K562 (cell line): Measurements from ENCODE around the gene SLC8A1. TPM values are rescaled to one million over a fixed set of nuclear protein-coding genes. Genes with fewer than 3 reads are reported as not detected.

ENCODE experiments used
- ATAC-seq: fragments of 200-7000 bp; cut with Tn5 transposase; 3 replicates; pipeline ENCODE4 v1.9.1; 2020; ENCODE audit warnings: moderate library complexity
- BruUV-seq: library from RNA; stranded (reverse); fragments of 400-500 nt; replicated peaks from 2 replicates; lab custom pipeline; 2021; lab: Mats Ljungman, UMichigan
- CTCF ChIA-PET: fragments of 300-600 bp; formaldehyde crosslinking; extraction: SDS; loops from one replicate; lab custom pipeline; 2021; ENCODE audit warnings: low intra/inter-chr PET ratio; lab: Yijun Ruan, JAX
- POLR2A ChIA-PET: fragments of 300-600, 350-650 bp; sonication (Branson Sonifier 250); formaldehyde crosslinking; extraction: SDS; loops from one replicate; lab custom pipeline; 2021; ENCODE audit warnings: antibody characterized with exemption, inconsistent platforms; lab: Yijun Ruan, JAX
- DNase-seq, 4 experiments: peaks; one replicate each; pipeline versions ENCODE4 v3.0.0 to v3.0.0-alpha.2; 2011 to 2018; ENCODE audit warnings: low spot score in 3 of 4, mixed read lengths in 3 of 4; ENCODE audit errors: extremely low read depth in 1 of 4
- FAIRE-seq: peaks from 2 replicates; lab custom pipeline; 2011; peaks lifted over from hg19 to GRCh38; lab: Jason Lieb, UNC
- H2AFZ ChIP-seq: 2 replicates; pipeline ENCODE4 v1.6.0; 2011; ENCODE audit warnings: low read depth, low read length, control low read depth, inconsistent platforms
- H3K27ac ChIP-seq: fragments of 200-600 bp; 3 replicates; pipeline ENCODE4 v1.8.0; 2011; ENCODE audit warnings: low read depth, mild to moderate bottlenecking, control low read depth, inconsistent platforms, low read length, moderate library complexity, mixed read lengths; ENCODE audit errors: extremely low read depth
- H3K27me3 ChIP-seq, 2 experiments: fragments of 300-600 bp in 1 of 2; 2 replicates in 1 of 2; 3 replicates in 1 of 2; pipeline versions ENCODE4 v1.6.0 to v1.8.0; 2011; ENCODE audit warnings: inconsistent platforms in 2 of 2, low read length in 2 of 2, mild to moderate bottlenecking in 1 of 2, mixed read lengths in 1 of 2, moderate library complexity in 1 of 2; ENCODE audit not compliant: control insufficient read depth in 2 of 2, insufficient read depth in 2 of 2
- H3K36me3 ChIP-seq: fragments of 300-600 bp; 3 replicates; pipeline ENCODE4 v1.8.0; 2011; ENCODE audit warnings: mild to moderate bottlenecking, low read length, inconsistent platforms; ENCODE audit not compliant: control insufficient read depth, insufficient read depth
- H3K4me1 ChIP-seq, 2 experiments: fragments of 200-600 bp in 1 of 2; replicated peaks in 1 of 2; 2 replicates in 1 of 2; 3 replicates in 1 of 2; pipeline versions ENCODE4 v1.5.1 to v1.8.0; 2011; ENCODE audit warnings: inconsistent platforms in 2 of 2, low read length in 2 of 2, mild to moderate bottlenecking in 1 of 2, mixed read lengths in 1 of 2, moderate library complexity in 1 of 2; ENCODE audit not compliant: control insufficient read depth in 2 of 2, insufficient read depth in 2 of 2
- H3K4me2 ChIP-seq: 2 replicates; pipeline ENCODE4 v1.6.1; 2011; ENCODE audit warnings: low read length, control low read depth, inconsistent platforms, mixed read lengths; ENCODE audit not compliant: insufficient read depth
- H3K4me3 ChIP-seq: fragments of 200-600 bp; sonication (generic), shearing (Covaris generic); 2 replicates; pipeline ENCODE4 v1.5.1; 2016; ENCODE audit warnings: control low read depth, inconsistent platforms
- H3K79me2 ChIP-seq: fragments of 200-600 bp; 3 replicates; pipeline ENCODE4 v1.8.0; 2011; ENCODE audit warnings: low read length, inconsistent platforms; ENCODE audit not compliant: control insufficient read depth, insufficient read depth
- H3K9ac ChIP-seq, 2 experiments: 2 replicates each; pipeline versions ENCODE4 v1.6.0 to v1.6.1; 2011; ENCODE audit warnings: low read depth in 2 of 2, low read length in 2 of 2, control low read depth in 1 of 2, inconsistent platforms in 1 of 2, mild to moderate bottlenecking in 1 of 2, mixed read lengths in 1 of 2; ENCODE audit not compliant: insufficient read depth in 1 of 2
- H3K9me1 ChIP-seq: one replicate; pipeline ENCODE4 v1.6.0; 2011; ENCODE audit warnings: inconsistent platforms, mild to moderate bottlenecking, low read length, moderate library complexity; ENCODE audit not compliant: control insufficient read depth, insufficient read depth
- H3K9me3 ChIP-seq: replicated peaks from 2 replicates; pipeline ENCODE4 v1.5.1; 2011; ENCODE audit warnings: low read depth, low read length, inconsistent platforms; ENCODE audit not compliant: control insufficient read depth, insufficient read depth
- H4K20me1 ChIP-seq: replicated peaks from 2 replicates; pipeline ENCODE4 v1.6.1; 2011; ENCODE audit warnings: low read length, inconsistent platforms, mixed read lengths; ENCODE audit not compliant: control insufficient read depth, insufficient read depth
- CBX2 ChIP-seq: fragments of 200-600 bp; sonication (generic); IDR thresholded peaks from one replicate; pipeline ENCODE4 v1.6.1; 2012; ENCODE audit warnings: mild to moderate bottlenecking, low read length, inconsistent platforms; ENCODE audit not compliant: insufficient read depth, poor library complexity, severe bottlenecking
- ETV6 ChIP-seq, 3 experiments: fragments of 150-350 bp in 1 of 3; sonication (generic) in 1 of 3; formaldehyde crosslinking in 1 of 3; IDR thresholded peaks; 2 replicates each; pipeline versions ENCODE4 v1.6.1 to v1.8.0; 2014 to 2022; ENCODE audit warnings: borderline replicate concordance in 2 of 3, low read depth in 2 of 3, antibody characterized with exemption in 1 of 3, low read length in 1 of 3, mild to moderate bottlenecking in 1 of 3, missing genetic modification reagents in 1 of 3
- MBD1 ChIP-seq: fragments of 250-450 bp; sonication (Bioruptor Pico); IDR thresholded peaks from 2 replicates; pipeline ENCODE4 v1.8.0; 2022; ENCODE audit warnings: inconsistent platforms
- MIER1 ChIP-seq: fragments of 450-650 bp; IDR thresholded peaks from 2 replicates; pipeline ENCODE4 v1.6.1; 2016; ENCODE audit warnings: antibody characterized with exemption, mild to moderate bottlenecking, low read depth
- PBX2 ChIP-seq, 2 experiments: IDR thresholded peaks in 1 of 2; conservative IDR thresholded peaks in 1 of 2; 2 replicates each; pipeline ENCODE4 v1.6.1; 2016; ENCODE audit warnings: low read depth in 2 of 2, mild to moderate bottlenecking in 1 of 2, missing compliant biosample characterization in 1 of 2, missing genetic modification characterization in 1 of 2, moderate library complexity in 1 of 2
- RFX1 ChIP-seq: fragments of 450-650 bp; IDR thresholded peaks from 2 replicates; pipeline ENCODE4 v1.6.1; 2016; ENCODE audit warnings: mild to moderate bottlenecking, moderate library complexity
- SP2 ChIP-seq: IDR thresholded peaks from 2 replicates; pipeline ENCODE4 v1.6.1; 2011; ENCODE audit warnings: mild to moderate bottlenecking, low read depth, low read length, moderate library complexity; ENCODE audit not compliant: poor library complexity, severe bottlenecking; ENCODE audit errors: extremely low read depth
- TSC22D4 ChIP-seq: fragments of 450-650 bp; IDR thresholded peaks from 2 replicates; pipeline ENCODE4 v1.6.1; 2016; ENCODE audit warnings: missing genetic modification characterization, missing biosample characterization, control low read depth
- ZHX1 ChIP-seq: fragments of 150-350 bp; conservative IDR thresholded peaks from 2 replicates; pipeline ENCODE4 v1.6.1; 2014; ENCODE audit warnings: low read length
- ZNF639 ChIP-seq, 2 experiments: fragments of 200-800 bp in 1 of 2; sonication (Bioruptor generic) in 1 of 2; sonication (generic) in 1 of 2; formaldehyde crosslinking in 1 of 2; IDR thresholded peaks in 1 of 2; conservative IDR thresholded peaks in 1 of 2; 2 replicates each; pipeline versions ENCODE4 v1.5.0 to v1.6.1; 2016 to 2020; ENCODE audit warnings: missing compliant biosample characterization in 1 of 2, missing genetic modification characterization in 1 of 2, missing genetic modification reagents in 1 of 2
- ZNF75A ChIP-seq: fragments of 450-650 bp; formaldehyde crosslinking; IDR thresholded peaks from 2 replicates; pipeline ENCODE4 v1.4.0; 2020; ENCODE audit warnings: mild to moderate bottlenecking
- WGBS: fragments of 100-300 bp; shearing (Covaris generic); methylation state at CpG from one replicate; pipeline ENCODE4 v1.1.6; 2016; ENCODE audit warnings: low coverage, mixed read lengths; ENCODE audit not compliant: insufficient coverage; ENCODE audit errors: missing lambda C conversion rate; 5-methylcytosine and 5-hydroxymethylcytosine counted together
- in situ Hi-C: fragments of 300-500 bp; cut with MboI; formaldehyde crosslinking; loops from 4 replicates; pipeline ENCODE4 v1.15.0; 2018; ENCODE audit warnings: inconsistent platforms, mixed read lengths
- intact Hi-C: fragments of 100-400 bp; cut with micrococcal nuclease; formaldehyde crosslinking; loops from 2 replicates; pipeline ENCODE4 v1.14.2; 2022
- polyA plus RNA-seq, 8 experiments: library from polyadenylated mRNA; depleted of rRNA in 4 of 8; stranded (reverse) in 5 of 8; unstranded in 3 of 8; fragments of >200 nt; fragmentation: Nextera tagmentation in 2 of 8; fragmentation: Illumina TruSeq in 1 of 8; extraction: Ambion mirVana in 2 of 8; extraction: Trizol in 1 of 8; gene quantifications; 2 replicates each; pipeline versions ENCODE4 v1.2.1 to v1.2.3, GENCODE V29; 2011 to 2014; ENCODE audit warnings: inconsistent platforms in 1 of 8, missing spikeins in 1 of 8
- total RNA-seq, 7 experiments: library from RNA; depleted of rRNA in 6 of 7; stranded (reverse); fragments of >200 nt in 6 of 7; fragmentation: Illumina TruSeq in 2 of 7; extraction: Trizol in 2 of 7; gene quantifications; 2 replicates each; pipeline versions ENCODE4 v1.2.1 to v1.2.3, GENCODE V29; 2011 to 2021; ENCODE audit warnings: low replicate concordance in 1 of 7

SLC8A1 gene
- total and polyA plus RNA-seq, 9 of the 15 experiments (the other 6 are each of a cell fraction or from before 2014, with no cell fraction given): not detected

GRCh38 chr2:40352041-40352702, 99.7 kb downstream of the SLC8A1 start:
- H4K20me1 ChIP-seq: no peaks in the 10 kb centered on the region
- no peaks in the 10 kb centered on the region for H3K9me3 ChIP-seq
- intact Hi-C loops (no loop called here), in situ Hi-C loops (no loop called here)
- CTCF ChIA-PET: no interaction called here
- H2AFZ ChIP-seq: no peak overlapping the region
- no peaks in the 10 kb centered on the region for H3K36me3 ChIP-seq
- BruUV-seq: no TSS peak
- no peak for DNase-seq
- no peak for FAIRE-seq
- 0% methylated on average over 4 of the region's 4 CpGs for WGBS
- no peak overlapping the region for H3K4me2 ChIP-seq
- ATAC-seq: no peak
- H3K27ac ChIP-seq: no peak overlapping the region
- H3K4me3 ChIP-seq: no peak overlapping the region
- no peaks in the 10 kb centered on the region for H3K27me3 ChIP-seq
- POLR2A ChIA-PET: no interaction called here
- H3K9ac ChIP-seq: no peak overlapping the region
- H3K79me2 ChIP-seq: no peaks in the 10 kb centered on the region
- H3K9me1 ChIP-seq: no peaks in the 10 kb centered on the region
- no peaks in the 10 kb centered on the region for H3K4me1 ChIP-seq
- TF ChIP-seq RFX1 (no peak), MBD1 (no peak), ZNF639 (CRISPR knock-in tag; conservative IDR thresholded peaks at IDR 0.05 in 1 of 2, IDR thresholded peaks at IDR 0.05 in 1 of 2) (no peak), PBX2 (CRISPR knock-in tag; IDR thresholded peaks at IDR 0.05; ENCODE audit: low read depth) (no peak), PBX2 (tag; conservative IDR thresholded peaks at IDR 0.05; ENCODE audit: low read depth) (no peak), ZHX1 (no peak), ETV6 (IDR thresholded peaks at IDR 0.05; ENCODE audit: borderline replicate concordance in 1 of 2, low read depth in 2 of 2, low read length in 1 of 2) (no peak), ETV6 (CRISPR knock-in tag; IDR thresholded peaks at IDR 0.05; ENCODE audit: borderline replicate concordance) (no peak), SP2 (no peak), ZNF75A (CRISPR knock-in tag) (no peak), TSC22D4 (tag) (no peak), MIER1 (no peak), CBX2 (no peak)
